Stomach (tissue), 4 donors: ENCODE data around the gene CFAP100.

Experiments used
- CTCF ChIP-seq, 7 experiments: fragments of 450-650 bp in 4 of 7; fragments of 200-600 bp in 3 of 7; sonication (generic) in 3 of 7; IDR thresholded peaks; one replicate each; pipeline ENCODE4 v1.5.1; 2016 to 2019; ENCODE audit warnings: antibody characterized with exemption in 7 of 7, control low read depth in 2 of 7, mild to moderate bottlenecking in 1 of 7
- EP300 ChIP-seq: sonication (generic); formaldehyde crosslinking; IDR thresholded peaks from one replicate; pipeline ENCODE4 v1.6.1; 2017; ENCODE audit warnings: antibody characterized with exemption
- POLR2A ChIP-seq, 4 donors: fragments of 450-650 bp; IDR thresholded peaks; one replicate each; pipeline ENCODE4 v1.6.1; 2016; ENCODE audit warnings: antibody characterized with exemption in 4 of 4, control low read depth in 2 of 4, mild to moderate bottlenecking in 1 of 4, moderate library complexity in 1 of 4
- POLR2AphosphoS5 ChIP-seq, 3 donors: sonication (generic); formaldehyde crosslinking; IDR thresholded peaks; one replicate each; pipeline ENCODE4 v1.6.1; 2016; ENCODE audit warnings: antibody characterized with exemption in 3 of 3

- TF ChIP-seq EP300 (no peak), CTCF (IDR thresholded peaks at IDR 0.05) (no peak), POLR2A (IDR thresholded peaks at IDR 0.05) (no peak), POLR2AphosphoS5 (IDR thresholded peaks at IDR 0.05) (no peak)
Measured at GRCh38 chr3:126390201-126390600, 4.5 kb upstream of the CFAP100 start.
